DND-41 (cell line): Measurements from ENCODE around the gene KANSL1.

Source experiments
- CTCF ChIP-seq: IDR thresholded peaks from 2 replicates; pipeline ENCODE4 v1.5.1; 2012; ENCODE audit warnings: borderline replicate concordance, low read length, moderate library complexity, mild to moderate bottlenecking; ENCODE audit not compliant: poor library complexity, severe bottlenecking; ENCODE audit errors: extremely low read depth
- EZH2 ChIP-seq: IDR thresholded peaks from 3 replicates; pipeline ENCODE4 v1.6.1; 2012; ENCODE audit warnings: borderline replicate concordance, low read depth, mild to moderate bottlenecking, moderate library complexity, low read length, inconsistent platforms; ENCODE audit not compliant: severe bottlenecking

- TF ChIP-seq EZH2 (no peak), CTCF (no peak)
Observed at GRCh38 chr17:46060461-46060860, 132.8 kb downstream of the KANSL1 start.
